Liver (tissue), 9 donors: ENCODE measurements around the gene RPL5. TPM values are rescaled to one million over a fixed set of nuclear protein-coding genes. Genes with fewer than 3 reads are reported as not detected.

ENCODE experiments used
- DNase-seq: peaks from one replicate; pipeline ENCODE4 v3.0.0-alpha.2; 2017; ENCODE audit warnings: low spot score
- H3K27ac ChIP-seq, 2 donors: one replicate each; pipeline ENCODE4 v1.7.0; 2013; ENCODE audit warnings: inconsistent platforms in 2 of 2, low read length in 2 of 2, control low read depth in 1 of 2, low read depth in 1 of 2, mild to moderate bottlenecking in 1 of 2
- H3K27me3 ChIP-seq, 4 donors: one replicate each; pipeline versions ENCODE4 v1.6.1 to v1.7.0; 2013; ENCODE audit warnings: low read length in 3 of 4, inconsistent platforms in 1 of 4, mild to moderate bottlenecking in 1 of 4, moderate library complexity in 1 of 4; ENCODE audit not compliant: control insufficient read depth in 4 of 4, insufficient read depth in 4 of 4
- H3K36me3 ChIP-seq, 4 donors: one replicate each; pipeline versions ENCODE4 v1.6.1 to v1.7.0; 2013; ENCODE audit warnings: low read length in 3 of 4, mild to moderate bottlenecking in 3 of 4, low read depth in 1 of 4, moderate library complexity in 1 of 4; ENCODE audit not compliant: control insufficient read depth in 4 of 4, insufficient read depth in 3 of 4
- H3K4me1 ChIP-seq, 4 donors: one replicate each; pipeline versions ENCODE4 v1.6.1 to v1.7.0; 2013; ENCODE audit warnings: low read length in 3 of 4, mild to moderate bottlenecking in 3 of 4, moderate library complexity in 1 of 4; ENCODE audit not compliant: control insufficient read depth in 4 of 4, insufficient read depth in 4 of 4
- H3K4me3 ChIP-seq, 3 donors: one replicate each; pipeline versions ENCODE4 v1.6.1 to v1.7.0; 2013; ENCODE audit warnings: low read length in 3 of 3, control low read depth in 1 of 3, low read depth in 1 of 3, mild to moderate bottlenecking in 1 of 3
- H3K9ac ChIP-seq, 2 donors: one replicate each; pipeline ENCODE4 v1.7.0; 2013; ENCODE audit warnings: low read length in 2 of 2, mild to moderate bottlenecking in 2 of 2, moderate library complexity in 2 of 2, control low read depth in 1 of 2, low read depth in 1 of 2
- H3K9me3 ChIP-seq, 4 donors: one replicate each; pipeline versions ENCODE4 v1.6.1 to v1.7.0; 2013; ENCODE audit warnings: low read length in 3 of 4; ENCODE audit not compliant: control insufficient read depth in 4 of 4
- ATF3 ChIP-seq: IDR thresholded peaks from 2 replicates; pipeline ENCODE4 v1.6.1; 2016; ENCODE audit warnings: antibody characterized with exemption
- CTCF ChIP-seq: fragments of 150-350 bp; IDR thresholded peaks from 2 replicates; pipeline ENCODE4 v1.5.1; 2017; ENCODE audit warnings: improper control_type of control experiment, low read depth, low read length; ENCODE audit not compliant: missing input control
- EGR1 ChIP-seq, 2 donors: IDR thresholded peaks; 2 replicates each; pipeline ENCODE4 v1.6.1; 2016 to 2018; ENCODE audit warnings: antibody characterized with exemption in 2 of 2, low read depth in 2 of 2
- FOXA2 ChIP-seq: IDR thresholded peaks from 2 replicates; pipeline ENCODE4 v1.6.1; 2016; ENCODE audit warnings: antibody characterized with exemption
- GABPA ChIP-seq, 2 donors: IDR thresholded peaks in 1 of 2; conservative IDR thresholded peaks in 1 of 2; 2 replicates each; pipeline ENCODE4 v1.6.1; 2016; ENCODE audit warnings: antibody characterized with exemption in 2 of 2, mild to moderate bottlenecking in 1 of 2, moderate library complexity in 1 of 2
- HNF4A ChIP-seq, 2 donors: conservative IDR thresholded peaks; 2 replicates each; pipeline ENCODE4 v1.6.1; 2016; ENCODE audit warnings: antibody characterized with exemption in 2 of 2, mild to moderate bottlenecking in 2 of 2
- HNF4G ChIP-seq: IDR thresholded peaks from 2 replicates; pipeline ENCODE4 v1.6.1; 2016; ENCODE audit warnings: antibody characterized with exemption
- JUND ChIP-seq, 2 donors: IDR thresholded peaks; 2 replicates each; pipeline ENCODE4 v1.6.1; 2016; ENCODE audit warnings: antibody characterized with exemption in 2 of 2
- MAX ChIP-seq: IDR thresholded peaks from 2 replicates; pipeline ENCODE4 v1.6.1; 2016; ENCODE audit warnings: antibody characterized with exemption
- RAD21 ChIP-seq, 2 donors: IDR thresholded peaks; 2 replicates each; pipeline ENCODE4 v1.6.1; 2016; ENCODE audit warnings: antibody characterized with exemption in 2 of 2, mild to moderate bottlenecking in 2 of 2
- RXRA ChIP-seq, 2 donors: IDR thresholded peaks; 2 replicates each; pipeline ENCODE4 v1.6.1; 2017 to 2018; ENCODE audit warnings: antibody characterized with exemption in 2 of 2, mild to moderate bottlenecking in 1 of 2
- SP1 ChIP-seq: IDR thresholded peaks from 2 replicates; pipeline ENCODE4 v1.6.1; 2018; ENCODE audit warnings: antibody characterized with exemption, mild to moderate bottlenecking
- TAF1 ChIP-seq: conservative IDR thresholded peaks from 2 replicates; pipeline ENCODE4 v1.6.1; 2016; ENCODE audit warnings: antibody characterized with exemption, mild to moderate bottlenecking
- WGBS: extraction: QIAGEN DNeasy Blood & Tissue Kit; methylation state at CpG from one replicate; pipeline ENCODE4 v1.1.7; 2013; 5-methylcytosine and 5-hydroxymethylcytosine counted together
- polyA plus RNA-seq, 2 donors: library from polyadenylated mRNA; stranded (reverse) in 1 of 2; unstranded in 1 of 2; fragments of 200-250 nt in 1 of 2; fragments of >200 nt in 1 of 2; fragmentation: Nextera tagmentation in 1 of 2; extraction: Ambion mirVana in 1 of 2; gene quantifications; one replicate each; pipeline versions ENCODE4 v1.2.1 to v1.2.3, GENCODE V29; 2013 to 2015
- total RNA-seq, 2 donors: library from RNA; depleted of rRNA; stranded (reverse); fragments of >200 nt; gene quantifications; one replicate each; pipeline ENCODE4 v1.2.3, GENCODE V29; 2014
- TF ChIP-seq, protein P1 (sequence below): IDR thresholded peaks from 2 replicates; pipeline ENCODE4 v1.6.1; 2016; ENCODE audit warnings: antibody characterized with exemption
- TF ChIP-seq, protein P2 (sequence below): IDR thresholded peaks from 2 replicates; pipeline ENCODE4 v1.6.1; 2016; ENCODE audit warnings: antibody characterized with exemption, mild to moderate bottlenecking
- donor health status: healthy.
- donor health status: healthy.
- donor health status: healthy.
- donor health status: healthy.
- donor health status: healthy.

Gene RPL5
- total and polyA plus RNA-seq, 4 donors = 336 to 765 (median 401) TPM

GRCh38 chr1:92858564-92859399, 26.9 kb downstream of the RPL5 start:
- Histone ChIP-seq H3K9ac (no peak overlapping the region), H3K4me1 (peaks cover 2 to 12% (median 8%) of the 10 kb centered on the region in 4 donors), H3K27ac (peak overlapping the region in 1 of 2 donors; percentile 72), H3K27me3 (no peaks in the 10 kb centered on the region), H3K36me3 (no peaks in the 10 kb centered on the region), H3K9me3 (no peaks in the 10 kb centered on the region), H3K4me3 (no peak overlapping the region)
- TF ChIP-seq HNF4G = no peak
- TF ChIP-seq SP1 = no peak
- TF ChIP-seq ATF3 = peak; percentile 17
- peak in 1 of 2 donors; percentile 42 for TF ChIP-seq HNF4A (conservative IDR thresholded peaks at IDR 0.05)
- TF ChIP-seq MAX = no peak
- no peak for TF ChIP-seq JUND (IDR thresholded peaks at IDR 0.05)
- TF ChIP-seq CTCF = peak; percentile 100
- TF ChIP-seq FOXA2 = no peak
- no peak for TF ChIP-seq GABPA (IDR thresholded peaks at IDR 0.05 in 1 of 2, conservative IDR thresholded peaks at IDR 0.05 in 1 of 2)
- peak; percentile 99 to 100 for TF ChIP-seq RAD21 (IDR thresholded peaks at IDR 0.05)
- TF ChIP-seq, protein P1, sequence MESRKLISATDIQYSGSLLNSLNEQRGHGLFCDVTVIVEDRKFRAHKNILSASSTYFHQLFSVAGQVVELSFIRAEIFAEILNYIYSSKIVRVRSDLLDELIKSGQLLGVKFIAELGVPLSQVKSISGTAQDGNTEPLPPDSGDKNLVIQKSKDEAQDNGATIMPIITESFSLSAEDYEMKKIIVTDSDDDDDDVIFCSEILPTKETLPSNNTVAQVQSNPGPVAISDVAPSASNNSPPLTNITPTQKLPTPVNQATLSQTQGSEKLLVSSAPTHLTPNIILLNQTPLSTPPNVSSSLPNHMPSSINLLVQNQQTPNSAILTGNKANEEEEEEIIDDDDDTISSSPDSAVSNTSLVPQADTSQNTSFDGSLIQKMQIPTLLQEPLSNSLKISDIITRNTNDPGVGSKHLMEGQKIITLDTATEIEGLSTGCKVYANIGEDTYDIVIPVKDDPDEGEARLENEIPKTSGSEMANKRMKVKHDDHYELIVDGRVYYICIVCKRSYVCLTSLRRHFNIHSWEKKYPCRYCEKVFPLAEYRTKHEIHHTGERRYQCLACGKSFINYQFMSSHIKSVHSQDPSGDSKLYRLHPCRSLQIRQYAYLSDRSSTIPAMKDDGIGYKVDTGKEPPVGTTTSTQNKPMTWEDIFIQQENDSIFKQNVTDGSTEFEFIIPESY = no peak
- TF ChIP-seq EGR1 (IDR thresholded peaks at IDR 0.05; ENCODE audit: low read depth in 2 of 2) = no peak
- TF ChIP-seq RXRA (IDR thresholded peaks at IDR 0.05) = peak; percentile 23 to 28
- no peak for TF ChIP-seq TAF1
- WGBS = 40% methylated on average over 13 of the region's 13 CpGs
- DNase-seq = peak; percentile 40

- Histone ChIP-seq H3K36me3 (no peaks in the 10 kb centered on the region), H3K9ac (no peak overlapping the region), H3K27me3 (no peaks in the 10 kb centered on the region), H3K9me3 (no peaks in the 10 kb centered on the region), H3K4me1 (peaks cover 2 to 12% (median 8%) of the 10 kb centered on the region in 4 donors), H3K27ac (no peak overlapping the region), H3K4me3 (no peak overlapping the region)
- TF ChIP-seq HNF4A (conservative IDR thresholded peaks at IDR 0.05) (no peak), JUND (IDR thresholded peaks at IDR 0.05) (no peak), SP1 (no peak), FOXA2 (no peak)
- TF ChIP-seq, protein P2, sequence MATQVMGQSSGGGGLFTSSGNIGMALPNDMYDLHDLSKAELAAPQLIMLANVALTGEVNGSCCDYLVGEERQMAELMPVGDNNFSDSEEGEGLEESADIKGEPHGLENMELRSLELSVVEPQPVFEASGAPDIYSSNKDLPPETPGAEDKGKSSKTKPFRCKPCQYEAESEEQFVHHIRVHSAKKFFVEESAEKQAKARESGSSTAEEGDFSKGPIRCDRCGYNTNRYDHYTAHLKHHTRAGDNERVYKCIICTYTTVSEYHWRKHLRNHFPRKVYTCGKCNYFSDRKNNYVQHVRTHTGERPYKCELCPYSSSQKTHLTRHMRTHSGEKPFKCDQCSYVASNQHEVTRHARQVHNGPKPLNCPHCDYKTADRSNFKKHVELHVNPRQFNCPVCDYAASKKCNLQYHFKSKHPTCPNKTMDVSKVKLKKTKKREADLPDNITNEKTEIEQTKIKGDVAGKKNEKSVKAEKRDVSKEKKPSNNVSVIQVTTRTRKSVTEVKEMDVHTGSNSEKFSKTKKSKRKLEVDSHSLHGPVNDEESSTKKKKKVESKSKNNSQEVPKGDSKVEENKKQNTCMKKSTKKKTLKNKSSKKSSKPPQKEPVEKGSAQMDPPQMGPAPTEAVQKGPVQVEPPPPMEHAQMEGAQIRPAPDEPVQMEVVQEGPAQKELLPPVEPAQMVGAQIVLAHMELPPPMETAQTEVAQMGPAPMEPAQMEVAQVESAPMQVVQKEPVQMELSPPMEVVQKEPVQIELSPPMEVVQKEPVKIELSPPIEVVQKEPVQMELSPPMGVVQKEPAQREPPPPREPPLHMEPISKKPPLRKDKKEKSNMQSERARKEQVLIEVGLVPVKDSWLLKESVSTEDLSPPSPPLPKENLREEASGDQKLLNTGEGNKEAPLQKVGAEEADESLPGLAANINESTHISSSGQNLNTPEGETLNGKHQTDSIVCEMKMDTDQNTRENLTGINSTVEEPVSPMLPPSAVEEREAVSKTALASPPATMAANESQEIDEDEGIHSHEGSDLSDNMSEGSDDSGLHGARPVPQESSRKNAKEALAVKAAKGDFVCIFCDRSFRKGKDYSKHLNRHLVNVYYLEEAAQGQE = no peak
- TF ChIP-seq, protein P1 = no peak
- 75% methylated on average over 7 of the region's 7 CpGs for WGBS
- DNase-seq = no peak
Observed at GRCh38 chr1:92859400-92860039, 27.7 kb downstream of the RPL5 start.
